Bronchial epithelial cell (primary cell): ENCODE results near the gene SMKR1. TPM values are rescaled to one million over a fixed set of nuclear protein-coding genes. Genes with fewer than 3 reads are reported as not detected.

ENCODE experiments used
- DNase-seq: peaks from one replicate; pipeline ENCODE4 v3.0.0-alpha.2; 2010; ENCODE audit warnings: low read depth
- FAIRE-seq: peaks from 2 replicates; lab custom pipeline; 2011; peaks lifted over from hg19 to GRCh38; lab: Jason Lieb, UNC
- H3K27me3 ChIP-seq: 2 replicates; pipeline ENCODE4 v1.5.1; 2011; ENCODE audit warnings: low read length; ENCODE audit not compliant: control insufficient read depth, insufficient read depth
- H3K36me3 ChIP-seq: 2 replicates; pipeline ENCODE4 v1.5.1; 2011; ENCODE audit warnings: low read length; ENCODE audit not compliant: control insufficient read depth, insufficient read depth
- H3K4me3 ChIP-seq: 2 replicates; pipeline ENCODE4 v1.5.1; 2011; ENCODE audit warnings: mild to moderate bottlenecking, low read depth, low read length, control low read depth
- total RNA-seq: library from RNA; depleted of rRNA; stranded (reverse); fragments of >200 nt; gene quantifications from 2 replicates; pipeline ENCODE4 v1.2.1, GENCODE V29; 2014
- TF ChIP-seq, protein P1 (sequence below): IDR thresholded peaks from 2 replicates; pipeline ENCODE4 v1.5.1; 2011; ENCODE audit warnings: mild to moderate bottlenecking, moderate library complexity, low read length, control low read depth, inconsistent platforms; ENCODE audit not compliant: insufficient read depth, severe bottlenecking

SMKR1 gene
- total RNA-seq, 1 donor from 2014 or later: 1.3 TPM

DNA sequence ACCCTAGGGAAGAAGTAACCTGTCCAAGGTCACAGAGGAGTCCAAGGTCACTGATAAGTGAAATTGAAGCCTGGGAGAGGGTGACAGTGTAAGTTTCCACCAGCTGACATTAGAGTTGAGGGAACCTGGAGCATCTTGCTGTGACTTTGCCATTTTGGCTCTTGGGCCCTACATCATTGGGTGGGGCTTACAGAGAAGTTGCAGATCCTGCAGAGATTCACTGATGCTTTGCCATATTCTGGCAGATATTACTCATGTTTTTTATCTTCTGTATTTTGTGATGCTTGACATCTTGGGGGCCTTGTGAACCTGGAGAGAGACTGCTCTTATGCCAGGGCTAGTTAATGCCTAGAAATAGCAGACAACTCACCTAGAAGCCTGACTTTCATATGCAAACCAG lies 36.5 kb downstream of the SMKR1 start:
- Histone ChIP-seq H3K4me3 (no peak overlapping the region), H3K27me3 (no peaks in the 10 kb centered on the region), H3K36me3 (no peaks in the 10 kb centered on the region)
- FAIRE-seq (no peak), DNase-seq (no peak)
- TF ChIP-seq, protein P1, sequence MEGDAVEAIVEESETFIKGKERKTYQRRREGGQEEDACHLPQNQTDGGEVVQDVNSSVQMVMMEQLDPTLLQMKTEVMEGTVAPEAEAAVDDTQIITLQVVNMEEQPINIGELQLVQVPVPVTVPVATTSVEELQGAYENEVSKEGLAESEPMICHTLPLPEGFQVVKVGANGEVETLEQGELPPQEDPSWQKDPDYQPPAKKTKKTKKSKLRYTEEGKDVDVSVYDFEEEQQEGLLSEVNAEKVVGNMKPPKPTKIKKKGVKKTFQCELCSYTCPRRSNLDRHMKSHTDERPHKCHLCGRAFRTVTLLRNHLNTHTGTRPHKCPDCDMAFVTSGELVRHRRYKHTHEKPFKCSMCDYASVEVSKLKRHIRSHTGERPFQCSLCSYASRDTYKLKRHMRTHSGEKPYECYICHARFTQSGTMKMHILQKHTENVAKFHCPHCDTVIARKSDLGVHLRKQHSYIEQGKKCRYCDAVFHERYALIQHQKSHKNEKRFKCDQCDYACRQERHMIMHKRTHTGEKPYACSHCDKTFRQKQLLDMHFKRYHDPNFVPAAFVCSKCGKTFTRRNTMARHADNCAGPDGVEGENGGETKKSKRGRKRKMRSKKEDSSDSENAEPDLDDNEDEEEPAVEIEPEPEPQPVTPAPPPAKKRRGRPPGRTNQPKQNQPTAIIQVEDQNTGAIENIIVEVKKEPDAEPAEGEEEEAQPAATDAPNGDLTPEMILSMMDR: no peak

DNA sequence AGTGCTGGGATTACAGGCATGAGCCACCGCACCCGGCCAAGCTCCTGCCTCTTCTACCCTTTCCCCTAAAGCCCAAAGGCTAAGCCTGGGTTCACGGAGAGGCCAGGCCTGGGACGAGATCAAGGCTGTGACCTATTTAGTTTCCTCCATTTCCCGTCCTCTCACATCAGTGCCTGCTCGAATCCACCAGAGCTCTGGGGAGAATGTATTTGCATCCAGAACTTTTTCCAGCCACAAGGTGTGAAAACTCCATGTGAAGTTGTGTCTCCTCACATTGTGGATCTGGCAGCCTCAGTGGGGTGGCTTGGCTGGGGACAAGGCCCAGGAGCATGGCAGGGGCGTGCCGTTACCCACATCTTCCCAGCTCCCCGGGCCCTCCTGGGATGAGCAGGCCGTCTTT lies 38.0 kb downstream of the SMKR1 start:
- H3K27me3 ChIP-seq: no peaks in the 10 kb centered on the region
- no peak for DNase-seq
- FAIRE-seq: no peak
- H3K4me3 ChIP-seq: no peak overlapping the region
- H3K36me3 ChIP-seq: no peaks in the 10 kb centered on the region
- TF ChIP-seq, protein P1: no peak

DNA sequence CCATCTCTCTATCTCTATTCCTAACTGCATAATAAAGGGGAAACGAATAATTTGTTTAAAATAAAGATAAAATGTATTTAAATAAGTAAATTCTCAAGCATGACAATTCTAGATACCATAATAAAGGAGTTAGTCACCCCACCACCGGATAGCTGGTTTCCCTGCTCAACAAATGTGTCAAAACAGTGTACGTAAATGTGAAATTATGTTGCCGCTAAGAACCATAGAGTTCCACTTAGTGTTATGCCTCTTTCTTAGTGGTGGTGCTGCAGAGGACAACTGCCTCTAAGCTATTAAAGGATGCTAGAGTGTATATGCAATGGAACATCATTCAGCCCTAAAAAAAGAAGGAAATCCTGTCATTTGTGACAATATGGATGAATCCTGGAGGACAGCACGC lies 42.4 kb downstream of the SMKR1 start:
- H3K27me3 ChIP-seq: no peaks in the 10 kb centered on the region
- TF ChIP-seq, protein P1: no peak
- H3K4me3 ChIP-seq: no peak overlapping the region
- no peaks in the 10 kb centered on the region for H3K36me3 ChIP-seq
- FAIRE-seq (no peak), DNase-seq (no peak)

DNA sequence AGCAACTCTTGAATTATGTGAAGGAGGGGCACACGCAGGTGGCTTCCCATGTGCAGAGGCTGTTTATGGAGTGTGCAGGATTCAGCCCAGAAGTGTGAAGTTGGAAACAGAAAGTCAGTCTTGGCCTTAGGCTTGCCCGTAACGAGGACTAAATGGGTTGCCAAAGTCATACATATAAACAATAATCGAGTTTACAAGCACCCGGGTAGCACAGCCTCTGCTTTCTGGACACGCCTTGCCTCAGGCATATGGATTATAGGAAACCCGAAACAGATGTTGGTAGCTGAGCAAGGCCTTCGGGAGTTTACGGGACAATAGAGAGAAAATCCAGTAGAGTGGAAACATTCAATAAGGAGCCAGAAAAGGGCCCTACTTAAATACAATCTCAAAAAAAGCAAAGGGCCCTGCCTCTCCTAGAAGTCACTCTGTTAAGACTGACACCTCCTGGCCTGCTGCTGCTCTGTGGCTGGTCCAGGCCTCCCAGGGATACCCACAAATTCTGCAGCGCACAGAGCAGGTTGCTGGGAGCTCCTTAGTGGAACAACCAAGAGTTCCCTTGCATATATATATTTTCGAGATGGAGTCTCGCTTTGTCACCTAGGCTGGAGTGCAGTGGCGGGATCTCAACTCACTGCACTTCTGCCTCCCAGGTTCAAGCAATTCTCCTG lies 48.5 kb downstream of the SMKR1 start:
- Histone ChIP-seq H3K4me3 (no peak overlapping the region), H3K36me3 (no peaks in the 10 kb centered on the region), H3K27me3 (peaks cover 2% of the 10 kb centered on the region)
- DNase-seq: no peak
- TF ChIP-seq, protein P1: no peak
- no peak for FAIRE-seq

DNA sequence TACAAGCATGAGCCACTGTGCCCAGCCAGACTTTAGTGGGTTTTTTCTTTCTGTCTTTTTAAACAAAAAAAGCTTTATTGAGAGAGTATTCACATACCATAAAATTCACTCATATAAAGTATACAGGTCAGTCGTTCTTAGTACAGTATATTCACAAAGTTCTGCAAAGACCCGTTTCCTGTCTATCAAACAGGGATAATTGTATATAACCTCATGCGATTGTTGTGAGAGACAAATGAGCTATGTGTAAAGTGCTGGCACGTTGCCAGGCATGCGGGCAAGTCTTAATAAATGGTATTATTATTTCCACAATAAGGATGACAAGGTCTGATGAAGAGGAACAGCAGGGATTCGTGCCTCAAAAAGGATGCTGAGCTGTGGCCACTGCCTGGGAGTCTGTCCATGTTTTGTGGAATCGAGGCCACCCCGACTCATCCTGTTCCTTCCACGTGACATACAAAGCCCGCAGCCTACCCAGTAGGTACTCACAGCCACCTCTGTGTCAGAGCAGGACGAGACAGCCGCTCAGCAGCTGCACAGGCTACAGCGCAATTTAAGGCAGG lies 51.6 kb downstream of the SMKR1 start:
- TF ChIP-seq, protein P1: no peak
- H3K27me3 ChIP-seq: peaks cover 7% of the 10 kb centered on the region
- FAIRE-seq (no peak), DNase-seq (no peak)
- H3K36me3 ChIP-seq: no peaks in the 10 kb centered on the region
- no peak overlapping the region for H3K4me3 ChIP-seq

DNA sequence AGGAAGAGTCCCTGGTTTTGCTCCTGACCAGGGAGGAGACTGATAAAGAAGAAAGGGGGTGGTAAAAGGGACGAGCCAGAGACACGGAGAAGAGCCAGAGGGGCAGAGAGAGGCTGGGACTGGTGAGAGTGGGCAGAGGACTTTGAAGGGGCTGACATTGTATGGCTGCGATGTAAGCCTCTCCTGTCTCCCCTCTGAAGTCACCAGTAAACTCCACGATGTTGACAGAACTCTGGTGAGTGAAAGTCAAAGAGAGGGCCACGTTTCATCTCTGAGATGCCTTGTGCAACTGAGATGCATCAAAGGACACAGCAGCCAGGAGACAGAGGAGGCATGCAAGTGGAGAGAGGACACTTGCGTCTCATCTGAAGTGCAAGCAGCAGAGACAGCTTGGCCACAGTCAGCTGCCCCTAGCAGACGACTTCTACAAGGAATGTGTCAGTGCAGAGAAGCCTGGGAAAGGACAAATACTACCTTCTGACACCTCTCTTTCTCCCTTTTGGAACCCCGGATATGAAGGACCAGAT lies 54.3 kb downstream of the SMKR1 start:
- DNase-seq (no peak), FAIRE-seq (no peak)
- TF ChIP-seq, protein P1: no peak
- Histone ChIP-seq H3K36me3 (no peaks in the 10 kb centered on the region), H3K4me3 (no peak overlapping the region), H3K27me3 (peaks cover 7% of the 10 kb centered on the region)
